Tibial nerve (tissue), 4 donors: ENCODE data around the gene BET1L. TPM values are rescaled to one million over a fixed set of nuclear protein-coding genes. Genes with fewer than 3 reads are reported as not detected.
"Not testable (repeated sequence)": the region's sequence is repeated elsewhere in the genome, so short reads cannot be mapped to it uniquely, and the experiment has no call there.

Source experiments
- DNase-seq, 2 donors: peaks; one replicate each; pipeline ENCODE4 v3.0.0-alpha.2; 2019; ENCODE audit warnings: low spot score in 2 of 2
- H3K27ac ChIP-seq, 4 donors: fragments of 200-600 bp; sonication (generic) in 3 of 4; one replicate each; pipeline ENCODE4 v1.5.1; 2017 to 2019; ENCODE audit warnings: mild to moderate bottlenecking in 1 of 4
- H3K27me3 ChIP-seq, 2 donors: fragments of 200-600 bp; sonication (generic) in 1 of 2; one replicate each; pipeline versions ENCODE4 v1.5.1 to v1.6.0; 2017 to 2019
- H3K36me3 ChIP-seq, 3 donors: fragments of 200-600 bp; sonication (generic); one replicate each; pipeline ENCODE4 v1.5.1; 2018 to 2019
- H3K4me1 ChIP-seq, 4 donors: fragments of 200-600 bp; sonication (generic) in 3 of 4; one replicate each; pipeline ENCODE4 v1.5.1; 2017 to 2019
- H3K4me3 ChIP-seq, 4 donors: fragments of 200-600 bp; sonication (generic) in 3 of 4; one replicate each; pipeline ENCODE4 v1.5.1; 2017 to 2019; ENCODE audit warnings: mild to moderate bottlenecking in 1 of 4, moderate library complexity in 1 of 4
- H3K9me3 ChIP-seq, 4 donors: fragments of 200-600 bp; sonication (generic) in 3 of 4; one replicate each; pipeline ENCODE4 v1.5.1; 2017 to 2019
- CTCF ChIP-seq, 5 experiments: fragments of 200-600 bp in 3 of 5; fragments of 450-650 bp in 2 of 5; sonication (generic) in 3 of 5; IDR thresholded peaks; one replicate each; pipeline ENCODE4 v1.5.1; 2016 to 2019; ENCODE audit warnings: antibody characterized with exemption in 5 of 5, mild to moderate bottlenecking in 3 of 5, moderate library complexity in 2 of 5
- EP300 ChIP-seq, 2 donors: sonication (generic); formaldehyde crosslinking; IDR thresholded peaks; one replicate each; pipeline ENCODE4 v1.6.1; 2017; ENCODE audit warnings: antibody characterized with exemption in 2 of 2, mild to moderate bottlenecking in 1 of 2
- POLR2A ChIP-seq, 2 donors: fragments of 450-650 bp; IDR thresholded peaks; one replicate each; pipeline ENCODE4 v1.6.1; 2017; ENCODE audit warnings: antibody characterized with exemption in 2 of 2, mild to moderate bottlenecking in 2 of 2, moderate library complexity in 2 of 2
- WGBS, 2 donors: methylation state at CpG; one replicate each; pipeline ENCODE4 v1.1.5; 2018; 5-methylcytosine and 5-hydroxymethylcytosine counted together
- total RNA-seq, 4 donors: library from RNA; depleted of rRNA; stranded (reverse); fragments of >200 nt; gene quantifications; one replicate each; pipeline ENCODE4 v1.1.0, GENCODE V29; 2016

Gene BET1L
- total RNA-seq, 4 donors from 2014 or later = 30.9 to 43.9 (median 38.7) TPM

- WGBS, 2 donors = 82 to 84% methylated on average over 9 of the region's 9 CpGs
- DNase-seq = no peak
- TF ChIP-seq POLR2A (IDR thresholded peaks at IDR 0.05) (no peak), CTCF (IDR thresholded peaks at IDR 0.05) (no peak), EP300 (IDR thresholded peaks at IDR 0.05) (no peak)
- H3K4me3 ChIP-seq = no peak overlapping the region
- H3K9me3 ChIP-seq = no peaks in the 10 kb centered on the region
- no peaks in the 10 kb centered on the region for H3K27me3 ChIP-seq
- no peaks in the 10 kb centered on the region for H3K4me1 ChIP-seq
- H3K27ac ChIP-seq = no peak overlapping the region
- H3K36me3 ChIP-seq = peaks cover 0 to 39% (median 3%) of the 10 kb centered on the region in 3 donors
Measured at GRCh38 chr11:223884-224283, 16.7 kb upstream of the BET1L start.

GRCh38 chr11:223026-223789 lies 16.0 kb upstream of the BET1L start:
- DNase-seq = no peak
- Histone ChIP-seq H3K4me3 (no peak overlapping the region), H3K27ac (no peak overlapping the region), H3K9me3 (no peaks in the 10 kb centered on the region), H3K36me3 (peaks cover 0 to 45% (median 3%) of the 10 kb centered on the region in 3 donors), H3K4me1 (no peaks in the 10 kb centered on the region), H3K27me3 (no peaks in the 10 kb centered on the region)
- TF ChIP-seq EP300 (IDR thresholded peaks at IDR 0.05) (no peak), CTCF (IDR thresholded peaks at IDR 0.05) (no peak), POLR2A (IDR thresholded peaks at IDR 0.05) (no peak)
- WGBS, 2 donors = 82 to 88% methylated on average over 16 of the region's 16 CpGs

GRCh38 chr11:221998-222789 lies 15.0 kb upstream of the BET1L start:
- no peak for TF ChIP-seq EP300 (IDR thresholded peaks at IDR 0.05)
- TF ChIP-seq CTCF (IDR thresholded peaks at IDR 0.05) = no peak
- TF ChIP-seq POLR2A (IDR thresholded peaks at IDR 0.05) = no peak
- 90 to 93% methylated on average over 14 of the region's 14 CpGs for WGBS, 2 donors
- no peaks in the 10 kb centered on the region for H3K4me1 ChIP-seq
- peaks cover 0 to 55% (median 3%) of the 10 kb centered on the region in 3 donors for H3K36me3 ChIP-seq
- no peak for DNase-seq
- no peak overlapping the region for H3K4me3 ChIP-seq
- H3K27me3 ChIP-seq = no peaks in the 10 kb centered on the region
- H3K27ac ChIP-seq = no peak overlapping the region
- no peaks in the 10 kb centered on the region for H3K9me3 ChIP-seq

- TF ChIP-seq CTCF (IDR thresholded peaks at IDR 0.05) = no peak
- TF ChIP-seq POLR2A (IDR thresholded peaks at IDR 0.05) = no peak
- TF ChIP-seq EP300 (IDR thresholded peaks at IDR 0.05) = no peak
- H3K4me3 ChIP-seq = no peak overlapping the region
- H3K27me3 ChIP-seq = no peaks in the 10 kb centered on the region
- H3K36me3 ChIP-seq = peaks cover 0 to 58% (median 3%) of the 10 kb centered on the region in 3 donors
- WGBS, 2 donors = 84 to 86% methylated on average over 7 of the region's 7 CpGs
- H3K9me3 ChIP-seq = no peaks in the 10 kb centered on the region
- DNase-seq = no peak
- H3K27ac ChIP-seq = no peak overlapping the region
- no peaks in the 10 kb centered on the region for H3K4me1 ChIP-seq
Measured at GRCh38 chr11:221539-221938, 14.3 kb upstream of the BET1L start.

GRCh38 chr11:220641-221215 lies 13.5 kb upstream of the BET1L start:
- H3K4me1 ChIP-seq, DNase-seq, H3K27ac ChIP-seq, H3K4me3 ChIP-seq, H3K27me3 ChIP-seq, H3K9me3 ChIP-seq: not testable (repeated sequence)
- peaks cover 0 to 67% (median 3%) of the 10 kb centered on the region in 3 donors for H3K36me3 ChIP-seq
- 88 to 94% methylated on average over 3 of the region's 3 CpGs for WGBS, 2 donors
